Measurements from ENCODE around the gene MSRB3. TPM values are rescaled to one million over a fixed set of nuclear protein-coding genes. Genes with fewer than 3 reads are reported as not detected.

MSRB3 gene
- polyA plus RNA-seq, 1 of the 3 experiments (the other 2 are of a cell fraction) = 24.3 TPM

DNA sequence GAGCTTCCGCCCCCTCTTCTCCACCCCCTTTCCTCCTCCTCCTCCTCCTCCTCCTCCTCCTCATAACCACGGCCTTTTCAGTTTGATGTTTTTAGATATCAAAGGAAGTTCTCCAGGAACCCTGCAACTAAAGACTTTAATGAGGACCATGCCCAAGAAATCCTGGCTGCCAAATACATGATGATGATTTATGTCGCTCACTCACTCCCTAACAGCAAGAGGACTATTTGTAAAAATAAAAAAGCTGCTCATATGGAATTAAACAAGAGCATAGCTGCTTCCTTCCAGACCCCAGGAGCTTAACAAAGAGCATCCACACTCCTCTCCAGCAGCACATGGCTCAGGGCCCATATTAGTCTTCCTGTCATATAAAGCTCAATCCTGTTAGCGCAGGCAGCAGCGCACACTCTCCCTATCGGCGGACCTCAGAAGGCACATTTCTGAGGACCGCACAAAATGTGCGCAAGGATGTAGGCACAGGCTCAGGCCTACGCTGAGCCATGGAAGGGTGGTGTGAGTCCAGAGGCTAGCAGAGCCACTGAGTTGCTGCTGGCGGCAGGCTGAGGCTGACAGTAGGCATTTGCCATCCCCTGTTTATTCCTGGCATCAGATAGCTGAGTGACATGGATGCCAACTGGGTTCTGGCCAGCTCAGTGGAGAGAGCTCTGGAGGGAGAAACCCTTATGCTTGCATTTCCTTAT lies 232.8 kb downstream of the MSRB3 start:
- peaks cover 0 to 2% of the 10 kb centered on the region in 2 experiments; a peak in 2 of 4 replicates for H3K4me1 ChIP-seq (ENCODE audit: control insufficient read depth in 1 of 2, insufficient read depth in 2 of 2, low read depth in 1 of 2, low read length in 1 of 2)
- peak overlapping the region; percentile 32 to 48; a peak in 2 of 4 replicates for H3K27ac ChIP-seq (ENCODE audit: low read depth in 2 of 2, low read length in 1 of 2)
- H3K36me3 ChIP-seq (replicated peaks in 1 of 2; ENCODE audit: control insufficient read depth in 1 of 2, insufficient read depth in 2 of 2, low read length in 1 of 2) = no peaks in the 10 kb centered on the region
- no peaks in the 10 kb centered on the region for H4K20me1 ChIP-seq (ENCODE audit: insufficient read depth)
- H3K79me2 ChIP-seq (ENCODE audit: insufficient read depth) = no peaks in the 10 kb centered on the region
- POLR2A ChIA-PET = no interaction called here
- H3K4me2 ChIP-seq = no peak overlapping the region
- no peak for TF ChIP-seq TEAD4 (IDR thresholded peaks at IDR 0.05; ENCODE audit: borderline replicate concordance, insufficient read depth)
- peak; percentile 66 for TF ChIP-seq PBX3 (IDR thresholded peaks at IDR 0.05)
- peak; percentile 52; the same call in 1 of the 2 replicates for TF ChIP-seq TCF12 (IDR thresholded peaks at IDR 0.05)
- peaks cover 7% of the 10 kb centered on the region for H3F3A ChIP-seq (replicated peaks; ENCODE audit: insufficient read depth)
- H3K9me3 ChIP-seq = no peaks in the 10 kb centered on the region
- CTCF ChIA-PET = interaction anchor here (0.6 to 1.1 kb wide), 2 partner anchors 11 to 501 kb away, joined by 3 read pairs; no protein-coding TSS in a partner anchor
- H2AFZ ChIP-seq (ENCODE audit: low read depth) = no peak overlapping the region
- H3K9ac ChIP-seq = no peak overlapping the region
- no peaks in the 10 kb centered on the region for H3K27me3 ChIP-seq (ENCODE audit: insufficient read depth)
- no peak overlapping the region for H3K4me3 ChIP-seq (ENCODE audit: low read depth in 2 of 2, low read length in 1 of 2)
- H3K9me2 ChIP-seq = no peaks in the 10 kb centered on the region
- 81% methylated on average over 11 of the region's 11 CpGs for WGBS (ENCODE audit: low lambda C conversion rate)
- DNase-seq = no peak

DNA sequence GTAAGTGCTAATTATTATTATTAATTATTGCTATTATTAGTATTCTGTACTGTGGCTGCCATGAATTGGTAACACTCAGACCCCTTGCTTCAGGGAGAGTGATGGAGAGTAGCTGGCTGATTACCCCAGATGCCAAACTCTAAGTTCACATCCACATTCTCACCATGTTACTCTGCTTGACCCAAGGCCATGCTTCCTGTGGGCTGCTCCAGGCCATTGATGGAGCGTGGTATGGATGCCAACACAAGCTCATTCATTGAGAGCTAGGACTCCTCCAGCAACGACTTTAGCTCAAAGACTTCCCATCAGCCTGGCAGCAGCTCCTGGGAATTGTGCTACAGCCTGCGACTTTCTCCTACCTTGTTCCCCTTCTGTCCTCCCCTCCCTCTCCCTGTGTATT lies 233.4 kb downstream of the MSRB3 start:
- Histone ChIP-seq H3K4me3 (ENCODE audit: low read depth in 2 of 2, low read length in 1 of 2) (no peak overlapping the region), H3K79me2 (ENCODE audit: insufficient read depth) (no peaks in the 10 kb centered on the region), H4K20me1 (ENCODE audit: insufficient read depth) (no peaks in the 10 kb centered on the region), H3K36me3 (replicated peaks in 1 of 2; ENCODE audit: control insufficient read depth in 1 of 2, insufficient read depth in 2 of 2, low read length in 1 of 2) (no peaks in the 10 kb centered on the region), H3K27ac (ENCODE audit: low read depth in 2 of 2, low read length in 1 of 2) (peak overlapping the region in 1 of 2 experiments; percentile 48; a peak in 2 of 4 replicates), H3K27me3 (ENCODE audit: insufficient read depth) (no peaks in the 10 kb centered on the region), H3F3A (replicated peaks; ENCODE audit: insufficient read depth) (peaks cover 7% of the 10 kb centered on the region), H2AFZ (ENCODE audit: low read depth) (no peak overlapping the region), H3K9ac (no peak overlapping the region), H3K4me2 (no peak overlapping the region), H3K4me1 (ENCODE audit: control insufficient read depth in 1 of 2, insufficient read depth in 2 of 2, low read depth in 1 of 2, low read length in 1 of 2) (peaks cover 0 to 2% of the 10 kb centered on the region in 2 experiments; a peak in 2 of 4 replicates), H3K9me3 (no peaks in the 10 kb centered on the region), H3K9me2 (no peaks in the 10 kb centered on the region)
- POLR2A ChIA-PET = no interaction called here
- CTCF ChIA-PET = no interaction called here
- WGBS (ENCODE audit: low lambda C conversion rate) = 49% methylated on average over 2 of the region's 3 CpGs
- no peak for TF ChIP-seq CHD2 (IDR thresholded peaks at IDR 0.05; ENCODE audit: low read length, partially characterized antibody)
- TF ChIP-seq FOXJ3 (CRISPR knock-in tag; IDR thresholded peaks at IDR 0.05) = no peak
- TF ChIP-seq TAF1 (IDR thresholded peaks at IDR 0.05; ENCODE audit: borderline replicate concordance, low read depth, low read length) = no peak
- TF ChIP-seq ELF1 (IDR thresholded peaks at IDR 0.05) = no peak
- TF ChIP-seq, protein P1, sequence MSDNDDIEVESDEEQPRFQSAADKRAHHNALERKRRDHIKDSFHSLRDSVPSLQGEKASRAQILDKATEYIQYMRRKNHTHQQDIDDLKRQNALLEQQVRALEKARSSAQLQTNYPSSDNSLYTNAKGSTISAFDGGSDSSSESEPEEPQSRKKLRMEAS (IDR thresholded peaks at IDR 0.05; ENCODE audit: low read depth) = no peak
- TF ChIP-seq GABPA (IDR thresholded peaks at IDR 0.05; ENCODE audit: low read depth) = no peak
- no peak for TF ChIP-seq GATA2 (CRISPR knock-in tag; IDR thresholded peaks at IDR 0.05)
- TF ChIP-seq RCOR1 (IDR thresholded peaks at IDR 0.05; ENCODE audit: low read length) = no peak
- no peak for TF ChIP-seq RFX5 (IDR thresholded peaks at IDR 0.05; ENCODE audit: low read length)
- no peak for TF ChIP-seq EZH2phosphoT487 (IDR thresholded peaks at IDR 0.05; ENCODE audit: borderline replicate concordance, low read depth)
- no peak for DNase-seq

Other genes starting within 250 kb of the MSRB3 start
- not detected in 2 replicates for gene WIF1, start 157.4 kb upstream of the MSRB3 start, polyA plus RNA-seq (2012; rRNA removed)
- gene LEMD3, start 109.1 kb upstream of the MSRB3 start, polyA plus RNA-seq (2012; rRNA removed) = 4.4 and 6.1 TPM in 2 replicates